Loucy (cell line): ENCODE measurements around the gene IFNGR1.

Experiments
- H2AFZ ChIP-seq: fragments of 200-600 bp; sonication (generic); 2 replicates; pipeline ENCODE4 v1.6.0; 2016; ENCODE audit warnings: antibody characterized with exemption, mild to moderate bottlenecking, low read length, moderate library complexity
- H3F3A ChIP-seq: fragments of 200-600 bp; 2 replicates; pipeline ENCODE4 v1.6.0; 2016; ENCODE audit warnings: antibody characterized with exemption, low read depth, mild to moderate bottlenecking
- H3K27me3 ChIP-seq: fragments of 200-600 bp; sonication (generic); 2 replicates; pipeline ENCODE4 v1.6.1; 2014; ENCODE audit warnings: low read length, mild to moderate bottlenecking; ENCODE audit not compliant: insufficient read depth, poor library complexity, severe bottlenecking
- H3K36me3 ChIP-seq: fragments of 200-600 bp; sonication (generic); 2 replicates; pipeline ENCODE4 v1.6.1; 2016; ENCODE audit warnings: low read length; ENCODE audit not compliant: insufficient read depth
- H3K4me1 ChIP-seq: fragments of 200-600 bp; sonication (generic); 2 replicates; pipeline ENCODE4 v1.5.1; 2014; ENCODE audit warnings: low read length, mild to moderate bottlenecking; ENCODE audit not compliant: insufficient read depth, poor library complexity, severe bottlenecking
- H3K4me2 ChIP-seq: fragments of 200-600 bp; sonication (generic); 2 replicates; pipeline ENCODE4 v1.6.0; 2014; ENCODE audit warnings: antibody characterized with exemption, low read length, low read depth, mild to moderate bottlenecking; ENCODE audit not compliant: poor library complexity, severe bottlenecking
- H3K4me3 ChIP-seq: fragments of 200-600 bp; sonication (generic); 2 replicates; pipeline ENCODE4 v1.5.1; 2014; ENCODE audit warnings: low read length, mild to moderate bottlenecking, mixed read lengths; ENCODE audit not compliant: poor library complexity, severe bottlenecking
- H3K79me2 ChIP-seq: fragments of 200-600 bp; sonication (generic); 2 replicates; pipeline ENCODE4 v1.6.1; 2014; ENCODE audit warnings: low read length; ENCODE audit not compliant: insufficient read depth
- H3K9ac ChIP-seq: fragments of 200-600 bp; sonication (generic); 2 replicates; pipeline ENCODE4 v1.6.0; 2014; ENCODE audit warnings: mild to moderate bottlenecking, low read depth, low read length, moderate library complexity; ENCODE audit not compliant: poor library complexity, severe bottlenecking
- H3K9me2 ChIP-seq: fragments of 200-600 bp; sonication (generic); replicated peaks from 2 replicates; pipeline ENCODE4 v1.6.1; 2016; ENCODE audit warnings: low read depth, low read length, mixed read lengths
- H3K9me3 ChIP-seq: fragments of 200-600 bp; sonication (generic); 2 replicates; pipeline ENCODE4 v1.6.1; 2014; ENCODE audit warnings: mild to moderate bottlenecking, antibody characterized with exemption, low read length, low read depth; ENCODE audit not compliant: insufficient read depth
- H4K20me1 ChIP-seq: fragments of 200-600 bp; sonication (generic); 2 replicates; pipeline ENCODE4 v1.6.0; 2014; ENCODE audit warnings: antibody characterized with exemption, low read length, mild to moderate bottlenecking; ENCODE audit not compliant: insufficient read depth, poor library complexity, severe bottlenecking
- EZH2phosphoT487 ChIP-seq: fragments of 200-600 bp; IDR thresholded peaks from 2 replicates; pipeline ENCODE4 v1.6.1; 2018; ENCODE audit warnings: antibody characterized with exemption, mild to moderate bottlenecking, moderate library complexity, borderline replicate concordance
- TF ChIP-seq, protein P1 (sequence below): fragments of 200-600 bp; sonication (generic); conservative IDR thresholded peaks from 2 replicates; pipeline ENCODE4 v1.5.1; 2014; ENCODE audit warnings: mild to moderate bottlenecking, antibody characterized with exemption, low read length

IFNGR1 gene

DNA sequence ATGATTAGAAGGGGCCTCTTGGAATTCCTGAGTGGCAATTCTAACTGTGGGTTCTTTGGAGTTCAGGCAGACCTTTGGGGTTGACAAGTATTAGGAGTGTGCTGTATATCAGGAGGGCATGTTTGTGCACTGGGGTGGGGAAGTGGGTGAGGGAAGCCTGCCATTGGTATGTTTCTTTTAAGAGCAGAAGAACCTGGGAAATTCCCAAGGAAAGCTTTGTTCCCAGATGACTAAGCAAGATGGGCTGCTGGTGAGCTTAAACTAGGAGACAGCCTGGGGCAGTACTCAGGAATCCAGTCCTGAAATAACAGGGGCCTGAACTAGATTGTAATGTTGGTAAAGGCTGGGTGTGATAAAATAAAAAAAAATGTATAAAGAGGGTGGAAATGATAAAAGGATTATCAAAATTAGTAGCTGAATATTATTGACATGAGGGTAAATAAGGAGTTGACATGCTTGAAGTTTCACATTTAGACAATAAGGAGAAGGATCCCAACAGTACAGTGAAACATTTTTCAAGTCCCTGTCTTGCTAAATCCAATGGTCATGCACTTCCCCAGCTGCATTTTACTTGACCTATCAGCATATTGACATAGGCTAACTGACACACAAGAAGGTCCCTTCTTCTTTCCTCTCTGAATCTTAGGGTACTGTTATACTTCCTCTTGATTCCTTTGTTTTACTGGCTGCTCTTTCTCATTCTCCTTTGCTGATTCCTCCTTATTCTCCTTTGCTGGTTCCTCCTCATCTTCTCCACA is 18.4 kb upstream of the IFNGR1 start:
- Histone ChIP-seq H3K79me2 (no peaks in the 10 kb centered on the region), H3K27me3 (no peaks in the 10 kb centered on the region), H3K9ac (no peak overlapping the region), H3K4me2 (no peak overlapping the region), H3F3A (no peaks in the 10 kb centered on the region), H2AFZ (no peak overlapping the region), H3K4me3 (no peak overlapping the region), H3K9me3 (no peaks in the 10 kb centered on the region; the same call in 1 of the 2 replicates), H3K9me2 (no peaks in the 10 kb centered on the region), H3K4me1 (peaks cover 25% of the 10 kb centered on the region), H3K36me3 (no peaks in the 10 kb centered on the region), H4K20me1 (no peaks in the 10 kb centered on the region)
- TF ChIP-seq, protein P1, sequence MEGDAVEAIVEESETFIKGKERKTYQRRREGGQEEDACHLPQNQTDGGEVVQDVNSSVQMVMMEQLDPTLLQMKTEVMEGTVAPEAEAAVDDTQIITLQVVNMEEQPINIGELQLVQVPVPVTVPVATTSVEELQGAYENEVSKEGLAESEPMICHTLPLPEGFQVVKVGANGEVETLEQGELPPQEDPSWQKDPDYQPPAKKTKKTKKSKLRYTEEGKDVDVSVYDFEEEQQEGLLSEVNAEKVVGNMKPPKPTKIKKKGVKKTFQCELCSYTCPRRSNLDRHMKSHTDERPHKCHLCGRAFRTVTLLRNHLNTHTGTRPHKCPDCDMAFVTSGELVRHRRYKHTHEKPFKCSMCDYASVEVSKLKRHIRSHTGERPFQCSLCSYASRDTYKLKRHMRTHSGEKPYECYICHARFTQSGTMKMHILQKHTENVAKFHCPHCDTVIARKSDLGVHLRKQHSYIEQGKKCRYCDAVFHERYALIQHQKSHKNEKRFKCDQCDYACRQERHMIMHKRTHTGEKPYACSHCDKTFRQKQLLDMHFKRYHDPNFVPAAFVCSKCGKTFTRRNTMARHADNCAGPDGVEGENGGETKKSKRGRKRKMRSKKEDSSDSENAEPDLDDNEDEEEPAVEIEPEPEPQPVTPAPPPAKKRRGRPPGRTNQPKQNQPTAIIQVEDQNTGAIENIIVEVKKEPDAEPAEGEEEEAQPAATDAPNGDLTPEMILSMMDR, result no peak
- TF ChIP-seq EZH2phosphoT487, result no peak

DNA sequence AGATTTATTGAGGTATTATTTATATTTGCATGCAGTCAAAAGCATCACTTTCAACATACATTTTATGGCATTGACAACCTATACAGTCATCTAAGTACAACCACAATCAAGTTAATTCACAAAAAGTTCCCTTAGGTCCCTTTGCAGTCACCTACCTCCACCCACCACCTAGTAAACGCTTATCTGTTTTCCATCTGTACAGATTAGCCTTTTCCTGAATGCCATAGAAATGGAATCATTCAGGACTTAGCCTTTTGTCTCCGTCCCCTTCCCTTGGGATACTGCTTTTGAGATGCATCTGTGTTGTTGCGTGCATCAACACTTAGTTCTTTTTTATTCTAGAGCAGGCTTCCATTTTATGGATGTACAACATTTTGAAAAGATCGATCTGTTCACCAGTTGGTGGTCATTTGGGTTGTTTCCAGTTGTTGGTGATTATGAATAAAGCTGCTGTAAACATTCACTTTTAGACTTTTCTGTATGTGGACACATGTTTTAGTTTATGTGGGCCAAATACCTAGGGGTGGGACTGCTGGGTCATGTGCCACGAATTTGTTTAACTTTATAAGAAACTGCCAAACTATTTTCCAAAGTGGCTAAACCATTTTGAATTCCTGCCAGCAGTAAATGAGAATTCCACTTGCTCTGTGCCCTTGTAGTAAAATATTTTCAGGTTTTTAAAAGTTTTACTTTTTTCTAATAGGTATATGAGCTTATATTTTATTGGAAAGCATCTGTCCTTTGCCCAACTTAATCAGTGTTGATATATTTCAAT is 17.6 kb upstream of the IFNGR1 start:
- H3K36me3 ChIP-seq, result no peaks in the 10 kb centered on the region
- H3K9me2 ChIP-seq, result no peaks in the 10 kb centered on the region
- no peak overlapping the region for H3K9ac ChIP-seq
- H3K4me2 ChIP-seq, result no peak overlapping the region
- H3K27me3 ChIP-seq, result no peaks in the 10 kb centered on the region
- peaks cover 28% of the 10 kb centered on the region for H3K4me1 ChIP-seq
- no peak overlapping the region for H2AFZ ChIP-seq
- no peaks in the 10 kb centered on the region for H3K79me2 ChIP-seq
- H3K4me3 ChIP-seq, result no peak overlapping the region
- H3F3A ChIP-seq, result peaks cover 4% of the 10 kb centered on the region; the same call in 1 of the 2 replicates
- H3K9me3 ChIP-seq, result no peaks in the 10 kb centered on the region; the same call in 1 of the 2 replicates
- TF ChIP-seq, protein P1, result no peak
- TF ChIP-seq EZH2phosphoT487, result no peak
- no peaks in the 10 kb centered on the region for H4K20me1 ChIP-seq

DNA sequence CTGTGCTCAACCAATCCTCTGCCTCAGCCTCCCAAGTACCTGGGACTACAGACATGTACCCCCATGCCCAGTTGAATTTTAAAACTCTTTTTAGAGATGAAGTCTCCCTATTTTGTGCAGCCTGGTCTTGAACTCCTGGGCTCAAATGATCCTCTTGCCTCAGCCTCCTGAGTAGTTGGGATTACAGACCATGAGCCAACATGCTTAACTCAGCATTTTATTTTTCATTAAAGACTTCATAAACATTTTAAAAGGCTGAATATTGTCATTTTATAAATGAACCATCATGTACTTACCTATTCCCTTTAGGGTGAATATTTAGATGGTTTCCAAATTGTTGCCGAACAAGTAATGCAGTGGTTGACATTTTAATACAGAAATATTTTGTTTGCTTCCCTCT is 16.5 kb upstream of the IFNGR1 start:
- Histone ChIP-seq H3K4me3 (no peak overlapping the region), H4K20me1 (no peaks in the 10 kb centered on the region), H3K79me2 (no peaks in the 10 kb centered on the region), H3K4me2 (no peak overlapping the region), H3K27me3 (no peaks in the 10 kb centered on the region), H3K9me3 (no peaks in the 10 kb centered on the region; the same call in 1 of the 2 replicates), H3K4me1 (peaks cover 35% of the 10 kb centered on the region), H3K36me3 (no peaks in the 10 kb centered on the region), H3K9ac (no peak overlapping the region), H3F3A (peaks cover 4% of the 10 kb centered on the region; the same call in 1 of the 2 replicates), H2AFZ (no peak overlapping the region), H3K9me2 (no peaks in the 10 kb centered on the region)
- TF ChIP-seq, protein P1, result no peak
- no peak for TF ChIP-seq EZH2phosphoT487
